HTERT RPE-1 (cell line): ENCODE data around the gene GYPC.
"Not testable (repeated sequence)": the region's sequence is repeated elsewhere in the genome, so short reads cannot be mapped to it uniquely, and the experiment has no call there.

Experiments
- in situ Hi-C: fragments of 300-500 bp; cut with MboI; formaldehyde crosslinking; loops from 4 replicates; pipeline ENCODE4 v1.14.3; 2020; ENCODE audit warnings: low sequenced_read_pairs

The GYPC gene

GRCh38 chr2:126668254-126668653 lies 12.3 kb downstream of the GYPC start:
- in situ Hi-C loops, result no loop called here

- in situ Hi-C loops, result no loop called here
These were observed 13.8 kb downstream of the GYPC start for GRCh38 chr2:126669772-126670171.

- in situ Hi-C loops, result no loop called here
These were observed 15.5 kb downstream of the GYPC start for GRCh38 chr2:126671488-126671887.

- in situ Hi-C loops, result no loop called here
These were observed 17.1 kb downstream of the GYPC start for GRCh38 chr2:126672980-126673605.

GRCh38 chr2:126674075-126674744 lies 18.3 kb downstream of the GYPC start:
- in situ Hi-C loops, result no loop called here

- in situ Hi-C loops, result no loop called here
These were observed 19.7 kb downstream of the GYPC start for GRCh38 chr2:126675637-126676036.

- in situ Hi-C loops, result no loop called here
These were observed 20.5 kb downstream of the GYPC start for GRCh38 chr2:126676221-126677175.

GRCh38 chr2:126677176-126677538 lies 21.2 kb downstream of the GYPC start:
- in situ Hi-C loops, result no loop called here

- in situ Hi-C loops, result no loop called here
These were observed 22.5 kb downstream of the GYPC start for GRCh38 chr2:126678269-126679065.

GRCh38 chr2:126679094-126679713 lies 23.2 kb downstream of the GYPC start:
- in situ Hi-C loops, result no loop called here

GRCh38 chr2:126681505-126681904 lies 25.5 kb downstream of the GYPC start:
- in situ Hi-C loops, result no loop called here

- in situ Hi-C loops, result no loop called here
These were observed 29.7 kb downstream of the GYPC start for GRCh38 chr2:126685629-126686028.

GRCh38 chr2:126686286-126686685 lies 30.3 kb downstream of the GYPC start:
- in situ Hi-C loops, result no loop called here

GRCh38 chr2:126686841-126687485 lies 31.0 kb downstream of the GYPC start:
- in situ Hi-C loops, result no loop called here

GRCh38 chr2:126687503-126687902 lies 31.5 kb downstream of the GYPC start:
- in situ Hi-C loops, result no loop called here

GRCh38 chr2:126688594-126688993 lies 32.6 kb downstream of the GYPC start:
- in situ Hi-C loops, result not testable (repeated sequence)

GRCh38 chr2:126692241-126692640 lies 36.3 kb downstream of the GYPC start:
- in situ Hi-C loops, result not testable (repeated sequence)

GRCh38 chr2:126692934-126693592 lies 37.1 kb downstream of the GYPC start:
- in situ Hi-C loops, result not testable (repeated sequence)
